Ramos (cell line): ENCODE results near the gene GLIS2.

Source experiments
- in situ Hi-C: fragments of 300-500 bp; cut with MboI; formaldehyde crosslinking; loops from one replicate; pipeline ENCODE4 v1.14.3; 2022; ENCODE audit warnings: low sequenced_read_pairs; ENCODE audit not compliant: unreplicated experiment

The GLIS2 gene

DNA sequence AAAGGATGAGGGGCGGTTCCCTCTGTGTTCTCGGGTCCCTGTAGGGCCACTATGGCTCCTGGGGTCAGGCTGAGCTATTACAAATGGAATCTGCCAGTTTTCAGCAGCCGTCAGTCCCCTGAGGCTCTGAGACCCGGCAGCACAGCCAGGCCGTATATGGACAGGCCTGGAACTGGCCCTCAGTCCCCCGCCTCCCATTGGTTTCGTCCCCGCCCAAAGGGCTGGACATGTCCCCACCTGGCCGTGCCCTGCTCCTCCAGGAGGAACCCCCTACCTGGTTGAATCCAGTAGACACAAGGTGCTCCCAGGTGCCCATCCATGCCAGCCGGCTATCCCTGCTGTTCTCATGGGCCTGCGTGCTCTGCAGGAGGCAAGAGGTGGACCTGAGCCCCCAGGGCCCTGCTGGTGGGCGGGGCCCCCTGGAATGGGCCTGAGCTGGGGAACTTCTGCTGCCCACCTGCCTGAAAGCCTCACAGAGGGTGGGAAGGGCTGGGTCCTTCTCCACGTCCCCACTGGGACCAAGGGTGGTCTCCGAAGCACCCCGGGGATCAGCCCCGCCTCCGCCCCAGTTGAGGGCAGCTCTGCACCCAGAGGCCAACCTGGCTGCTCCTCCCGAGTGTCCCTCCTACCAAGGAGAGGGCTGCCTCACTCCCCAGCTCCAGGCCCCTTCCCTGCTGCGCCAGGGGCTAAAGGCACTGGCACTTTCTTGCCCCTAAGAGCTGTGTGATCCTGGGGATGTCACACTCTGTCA lies 72.6 kb downstream of the GLIS2 start:
- in situ Hi-C loops: no loop called here
